Tibial nerve (tissue), 4 donors: ENCODE results near the gene ESRRG. TPM values are rescaled to one million over a fixed set of nuclear protein-coding genes. Genes with fewer than 3 reads are reported as not detected.

Experiments
- DNase-seq, 2 donors: peaks; one replicate each; pipeline ENCODE4 v3.0.0-alpha.2; 2019; ENCODE audit warnings: low spot score in 2 of 2
- H3K27ac ChIP-seq, 4 donors: fragments of 200-600 bp; sonication (generic) in 3 of 4; one replicate each; pipeline ENCODE4 v1.5.1; 2017 to 2019; ENCODE audit warnings: mild to moderate bottlenecking in 1 of 4
- H3K27me3 ChIP-seq, 2 donors: fragments of 200-600 bp; sonication (generic) in 1 of 2; one replicate each; pipeline versions ENCODE4 v1.5.1 to v1.6.0; 2017 to 2019
- H3K36me3 ChIP-seq, 3 donors: fragments of 200-600 bp; sonication (generic); one replicate each; pipeline ENCODE4 v1.5.1; 2018 to 2019
- H3K4me1 ChIP-seq, 4 donors: fragments of 200-600 bp; sonication (generic) in 3 of 4; one replicate each; pipeline ENCODE4 v1.5.1; 2017 to 2019
- H3K4me3 ChIP-seq, 4 donors: fragments of 200-600 bp; sonication (generic) in 3 of 4; one replicate each; pipeline ENCODE4 v1.5.1; 2017 to 2019; ENCODE audit warnings: mild to moderate bottlenecking in 1 of 4, moderate library complexity in 1 of 4
- H3K9me3 ChIP-seq, 4 donors: fragments of 200-600 bp; sonication (generic) in 3 of 4; one replicate each; pipeline ENCODE4 v1.5.1; 2017 to 2019
- EP300 ChIP-seq, 2 donors: sonication (generic); formaldehyde crosslinking; IDR thresholded peaks; one replicate each; pipeline ENCODE4 v1.6.1; 2017; ENCODE audit warnings: antibody characterized with exemption in 2 of 2, mild to moderate bottlenecking in 1 of 2
- POLR2A ChIP-seq, 2 donors: fragments of 450-650 bp; IDR thresholded peaks; one replicate each; pipeline ENCODE4 v1.6.1; 2017; ENCODE audit warnings: antibody characterized with exemption in 2 of 2, mild to moderate bottlenecking in 2 of 2, moderate library complexity in 2 of 2
- WGBS, 2 donors: methylation state at CpG; one replicate each; pipeline ENCODE4 v1.1.5; 2018; 5-methylcytosine and 5-hydroxymethylcytosine counted together
- total RNA-seq, 4 donors: library from RNA; depleted of rRNA; stranded (reverse); fragments of >200 nt; gene quantifications; one replicate each; pipeline ENCODE4 v1.1.0, GENCODE V29; 2016
- TF ChIP-seq, protein P1 (sequence below), 5 experiments: fragments of 200-600 bp in 3 of 5; fragments of 450-650 bp in 2 of 5; sonication (generic) in 3 of 5; IDR thresholded peaks; one replicate each; pipeline ENCODE4 v1.5.1; 2016 to 2019; ENCODE audit warnings: antibody characterized with exemption in 5 of 5, mild to moderate bottlenecking in 3 of 5, moderate library complexity in 2 of 5

Gene ESRRG
- total RNA-seq, 4 donors from 2014 or later, result 1.4 to 3.3 (median 1.6) TPM

DNA sequence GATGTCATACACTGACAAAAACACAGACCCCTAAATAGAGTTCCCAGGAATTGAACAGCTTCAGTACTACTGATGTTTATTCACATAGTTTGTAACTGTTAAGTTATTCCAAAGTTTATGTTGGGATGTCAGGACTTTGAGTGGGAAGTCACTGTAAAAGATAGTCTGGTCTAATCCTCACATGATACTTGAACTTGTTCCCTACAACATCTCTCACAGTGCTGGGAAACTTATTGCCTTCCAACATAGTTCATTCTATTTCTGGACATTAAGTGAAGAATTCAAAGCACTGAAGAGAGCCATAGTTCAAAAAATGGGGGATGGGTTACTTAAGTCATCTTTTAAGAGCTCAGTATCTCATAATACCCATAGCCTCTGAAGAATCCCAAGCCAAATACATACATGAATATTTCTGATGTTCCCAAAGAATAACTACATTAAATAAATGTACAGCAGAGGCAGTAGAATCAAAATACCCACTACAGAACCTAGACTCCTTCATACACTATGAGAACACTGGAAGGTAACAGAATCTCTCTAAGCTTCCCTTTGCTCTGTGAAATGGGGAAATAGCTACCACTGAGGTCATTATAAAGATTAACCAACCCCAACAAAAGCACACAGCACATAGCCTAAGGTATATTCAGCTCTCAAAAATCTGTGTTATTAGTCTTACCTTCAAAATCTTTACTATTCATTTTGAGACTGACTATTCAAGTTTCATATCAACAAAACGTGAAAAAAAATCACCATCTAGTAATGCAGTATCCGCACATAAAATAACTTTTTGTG lies 81.4 kb downstream of the ESRRG start:
- Histone ChIP-seq H3K27ac (no peak overlapping the region), H3K4me3 (no peak overlapping the region), H3K4me1 (no peaks in the 10 kb centered on the region), H3K9me3 (no peaks in the 10 kb centered on the region), H3K27me3 (no peaks in the 10 kb centered on the region), H3K36me3 (no peaks in the 10 kb centered on the region)
- 92 to 95% methylated on average over 2 of the region's 2 CpGs for WGBS, 2 donors
- no peak for DNase-seq
- no peak for TF ChIP-seq POLR2A (IDR thresholded peaks at IDR 0.05)
- TF ChIP-seq, protein P1, sequence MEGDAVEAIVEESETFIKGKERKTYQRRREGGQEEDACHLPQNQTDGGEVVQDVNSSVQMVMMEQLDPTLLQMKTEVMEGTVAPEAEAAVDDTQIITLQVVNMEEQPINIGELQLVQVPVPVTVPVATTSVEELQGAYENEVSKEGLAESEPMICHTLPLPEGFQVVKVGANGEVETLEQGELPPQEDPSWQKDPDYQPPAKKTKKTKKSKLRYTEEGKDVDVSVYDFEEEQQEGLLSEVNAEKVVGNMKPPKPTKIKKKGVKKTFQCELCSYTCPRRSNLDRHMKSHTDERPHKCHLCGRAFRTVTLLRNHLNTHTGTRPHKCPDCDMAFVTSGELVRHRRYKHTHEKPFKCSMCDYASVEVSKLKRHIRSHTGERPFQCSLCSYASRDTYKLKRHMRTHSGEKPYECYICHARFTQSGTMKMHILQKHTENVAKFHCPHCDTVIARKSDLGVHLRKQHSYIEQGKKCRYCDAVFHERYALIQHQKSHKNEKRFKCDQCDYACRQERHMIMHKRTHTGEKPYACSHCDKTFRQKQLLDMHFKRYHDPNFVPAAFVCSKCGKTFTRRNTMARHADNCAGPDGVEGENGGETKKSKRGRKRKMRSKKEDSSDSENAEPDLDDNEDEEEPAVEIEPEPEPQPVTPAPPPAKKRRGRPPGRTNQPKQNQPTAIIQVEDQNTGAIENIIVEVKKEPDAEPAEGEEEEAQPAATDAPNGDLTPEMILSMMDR (IDR thresholded peaks at IDR 0.05), result no peak
- no peak for TF ChIP-seq EP300 (IDR thresholded peaks at IDR 0.05)

DNA sequence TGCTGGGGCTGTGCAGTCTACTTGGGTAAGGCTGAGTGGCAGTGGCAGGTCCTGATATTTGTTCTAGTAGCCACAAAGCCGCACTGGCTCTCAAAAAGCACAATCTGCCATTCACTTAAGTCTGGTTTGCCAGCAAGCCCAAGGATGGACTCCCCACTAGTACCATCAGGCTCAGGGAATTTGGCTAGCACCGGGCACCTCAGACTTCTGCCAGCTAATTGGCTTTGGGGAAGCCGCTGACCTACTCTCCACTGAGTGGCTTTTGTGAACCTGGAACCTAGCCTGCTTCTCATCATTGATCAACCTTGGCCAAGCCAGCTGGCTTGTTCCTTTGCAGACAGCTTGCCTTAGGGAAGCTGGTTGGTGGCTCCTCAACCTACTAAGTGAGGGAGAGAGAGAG lies 83.1 kb downstream of the ESRRG start:
- Histone ChIP-seq H3K4me1 (no peaks in the 10 kb centered on the region), H3K4me3 (no peak overlapping the region), H3K36me3 (no peaks in the 10 kb centered on the region), H3K9me3 (no peaks in the 10 kb centered on the region), H3K27ac (no peak overlapping the region), H3K27me3 (no peaks in the 10 kb centered on the region)
- WGBS, 2 donors, result 89 to 92% methylated on average over 3 of the region's 3 CpGs
- TF ChIP-seq POLR2A (IDR thresholded peaks at IDR 0.05) (no peak), EP300 (IDR thresholded peaks at IDR 0.05) (no peak)
- TF ChIP-seq, protein P1 (IDR thresholded peaks at IDR 0.05), result no peak
- no peak for DNase-seq

DNA sequence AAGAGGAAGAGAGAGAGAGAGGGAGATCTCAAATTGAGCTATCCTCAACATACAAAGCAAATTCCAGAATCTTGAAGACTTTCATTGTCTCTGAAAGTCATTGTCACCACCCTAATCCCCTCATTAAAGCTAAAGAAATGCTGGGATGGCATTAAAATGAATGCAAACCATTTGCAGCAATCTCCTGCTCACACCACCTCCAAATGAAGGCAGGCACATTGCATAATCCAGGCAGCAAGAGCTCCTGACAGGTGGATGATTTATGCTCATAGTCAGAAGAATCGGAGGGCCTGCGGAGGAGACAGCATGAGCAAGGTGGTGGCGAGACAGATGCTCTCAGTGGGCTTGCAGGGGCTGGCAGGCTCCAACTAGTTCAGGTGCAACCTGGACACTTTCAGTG lies 90.2 kb downstream of the ESRRG start:
- TF ChIP-seq POLR2A (IDR thresholded peaks at IDR 0.05) (no peak), EP300 (IDR thresholded peaks at IDR 0.05) (no peak)
- TF ChIP-seq, protein P1 (IDR thresholded peaks at IDR 0.05), result no peak

DNA sequence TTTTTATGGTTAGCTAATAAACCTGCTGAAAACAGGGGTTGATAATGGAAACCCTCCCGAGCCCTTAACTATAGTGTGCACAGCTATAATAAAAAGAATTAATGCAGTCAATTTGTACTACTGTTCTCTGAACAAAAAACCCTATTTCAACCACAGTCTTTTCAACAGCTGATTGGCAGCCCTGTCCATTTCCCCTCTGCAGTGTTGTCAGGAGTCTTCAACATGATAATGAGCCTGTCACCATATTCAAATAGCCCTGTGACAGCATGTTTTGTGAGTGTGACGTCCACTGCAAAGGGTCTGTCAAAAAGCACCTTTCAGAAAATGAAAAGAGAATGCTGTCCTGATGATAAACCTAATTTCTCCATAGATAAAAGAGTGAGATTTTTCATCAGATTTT lies 92.7 kb downstream of the ESRRG start:
- H3K27me3 ChIP-seq, result no peaks in the 10 kb centered on the region
- no peak for DNase-seq
- no peaks in the 10 kb centered on the region for H3K4me1 ChIP-seq
- no peaks in the 10 kb centered on the region for H3K9me3 ChIP-seq
- WGBS, 2 donors, result 56 to 71% methylated on average over 2 of the region's 2 CpGs
- H3K36me3 ChIP-seq, result no peaks in the 10 kb centered on the region
- H3K27ac ChIP-seq, result no peak overlapping the region
- no peak overlapping the region for H3K4me3 ChIP-seq
- TF ChIP-seq EP300 (IDR thresholded peaks at IDR 0.05) (no peak), POLR2A (IDR thresholded peaks at IDR 0.05) (no peak)

More for the DNA sequence above, 90.2 kb downstream of the ESRRG start:
- 49 to 85% methylated on average over 3 of the region's 3 CpGs for WGBS, 2 donors
- H3K27me3 ChIP-seq, result no peaks in the 10 kb centered on the region
- H3K4me3 ChIP-seq, result no peak overlapping the region
- H3K9me3 ChIP-seq, result no peaks in the 10 kb centered on the region
- no peaks in the 10 kb centered on the region for H3K4me1 ChIP-seq
- no peak overlapping the region for H3K27ac ChIP-seq
- no peak for DNase-seq
- no peaks in the 10 kb centered on the region for H3K36me3 ChIP-seq

DNA sequence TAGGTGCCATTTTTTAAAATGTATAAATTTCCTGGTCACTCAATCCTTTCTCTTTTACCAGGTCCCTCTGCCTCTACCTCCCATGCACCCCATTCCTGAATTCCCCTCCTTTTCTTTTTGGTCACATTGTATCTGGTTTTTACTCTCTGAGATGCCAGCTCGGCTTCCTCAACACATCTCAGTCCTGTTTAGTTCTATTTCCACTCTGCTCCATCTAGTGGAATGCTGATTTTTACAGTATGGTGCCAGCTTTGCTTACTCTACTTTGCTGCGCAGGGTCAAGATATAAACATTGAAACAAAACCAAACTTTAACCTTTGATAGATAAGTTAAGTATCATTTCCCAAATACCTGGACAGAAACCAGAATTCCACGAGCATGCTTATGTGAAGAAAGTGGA lies 96.0 kb downstream of the ESRRG start:
- no peak for TF ChIP-seq POLR2A (IDR thresholded peaks at IDR 0.05)
- TF ChIP-seq, protein P1 (IDR thresholded peaks at IDR 0.05), result no peak
- TF ChIP-seq EP300 (IDR thresholded peaks at IDR 0.05), result no peak

More for the DNA sequence above, 96.0 kb downstream of the ESRRG start:
- H3K9me3 ChIP-seq, result no peaks in the 10 kb centered on the region
- no peak overlapping the region for H3K27ac ChIP-seq
- no peak for DNase-seq
- H3K4me1 ChIP-seq, result no peaks in the 10 kb centered on the region
- H3K4me3 ChIP-seq, result no peak overlapping the region
- no peaks in the 10 kb centered on the region for H3K36me3 ChIP-seq
- 78 to 82% methylated on average over 3 of the region's 3 CpGs for WGBS, 2 donors
- no peaks in the 10 kb centered on the region for H3K27me3 ChIP-seq
